HEK293 (cell line): ENCODE results near the gene ABCG8.

Experiments used
- CTCF ChIA-PET: fragments of 350-600 bp; formaldehyde crosslinking; extraction: SDS; loops from one replicate; lab custom pipeline; 2021; ENCODE audit warnings: antibody characterized with exemption; lab: Yijun Ruan, JAX
- POLR2A ChIA-PET: fragments of 300-600 bp; formaldehyde crosslinking; extraction: SDS; loops from one replicate; lab custom pipeline; 2020; ENCODE audit warnings: antibody characterized with exemption, inconsistent platforms; lab: Yijun Ruan, JAX
- H3K27ac ChIP-seq: fragments of 200-500 bp; sonication (Bioruptor generic); 2 replicates; pipeline ENCODE4 v1.5.1; 2014; ENCODE audit warnings: low read depth, low read length, control low read depth, inconsistent platforms; ENCODE audit errors: extremely low read depth
- H3K36me3 ChIP-seq, 2 experiments: fragments of 200-500 bp in 1 of 2; sonication (Bioruptor generic) in 1 of 2; 1 replicate in 1 of 2; 2 replicates in 1 of 2; pipeline ENCODE4 v1.5.1; 2014 to 2017; ENCODE audit warnings: inconsistent platforms in 2 of 2, low read length in 2 of 2; ENCODE audit not compliant: control insufficient read depth in 2 of 2, insufficient read depth in 1 of 2
- H3K4me1 ChIP-seq: fragments of 200-500 bp; sonication (Bioruptor generic); 2 replicates; pipeline ENCODE4 v1.5.1; 2014; ENCODE audit warnings: mild to moderate bottlenecking, low read length, inconsistent platforms; ENCODE audit not compliant: control insufficient read depth, insufficient read depth
- H3K4me3 ChIP-seq: 2 replicates; pipeline ENCODE4 v1.5.1; 2011; ENCODE audit warnings: low read depth, mild to moderate bottlenecking, control low read depth, low read length, moderate library complexity
- H3K9me3 ChIP-seq: fragments of 200-500 bp; sonication (Bioruptor generic); 2 replicates; pipeline ENCODE4 v1.5.1; 2014; ENCODE audit warnings: low read depth, low read length, inconsistent platforms; ENCODE audit not compliant: control insufficient read depth, insufficient read depth
- EGR2 ChIP-seq: fragments of 450-650 bp; formaldehyde crosslinking; IDR thresholded peaks from 2 replicates; pipeline ENCODE4 v1.5.1; 2016; ENCODE audit warnings: low read depth, missing biosample characterization, missing genetic modification characterization
- IKZF3 ChIP-seq: fragments of 450-650 bp; IDR thresholded peaks from 2 replicates; pipeline ENCODE4 v1.5.0; 2018; ENCODE audit warnings: missing biosample characterization, mild to moderate bottlenecking, missing genetic modification characterization, moderate library complexity
- SP7 ChIP-seq: fragments of 450-650 bp; formaldehyde crosslinking; IDR thresholded peaks from 2 replicates; pipeline ENCODE4 v1.5.1; 2016; ENCODE audit warnings: missing biosample characterization, missing genetic modification characterization
- WT1 ChIP-seq: fragments of 450-650 bp; formaldehyde crosslinking; IDR thresholded peaks from 2 replicates; pipeline ENCODE4 v1.5.1; 2016; ENCODE audit warnings: missing biosample characterization, missing genetic modification characterization
- ZNF146 ChIP-seq: fragments of 450-650 bp; formaldehyde crosslinking; IDR thresholded peaks from 2 replicates; pipeline ENCODE4 v1.5.1; 2016; ENCODE audit warnings: missing biosample characterization, missing genetic modification characterization
- ZNF311 ChIP-seq: fragments of 450-650 bp; formaldehyde crosslinking; IDR thresholded peaks from 2 replicates; pipeline ENCODE4 v1.5.1; 2017; ENCODE audit warnings: missing biosample characterization, missing genetic modification characterization, borderline replicate concordance
- ZNF394 ChIP-seq: fragments of 450-650 bp; formaldehyde crosslinking; IDR thresholded peaks from 2 replicates; pipeline ENCODE4 v1.5.1; 2016; ENCODE audit warnings: missing biosample characterization, missing genetic modification characterization, mild to moderate bottlenecking, moderate library complexity, borderline replicate concordance
- ZNF426 ChIP-seq: fragments of 450-650 bp; formaldehyde crosslinking; IDR thresholded peaks from 2 replicates; pipeline ENCODE4 v1.5.1; 2017; ENCODE audit warnings: missing biosample characterization, missing genetic modification characterization, mild to moderate bottlenecking, inconsistent platforms, moderate library complexity
- ZNF555 ChIP-seq: fragments of 450-650 bp; formaldehyde crosslinking; conservative IDR thresholded peaks from 2 replicates; pipeline ENCODE4 v1.5.1; 2017; ENCODE audit warnings: missing biosample characterization, mild to moderate bottlenecking, missing genetic modification characterization, inconsistent platforms
- ZNF626 ChIP-seq: fragments of 450-650 bp; sonication (Bioruptor Pico); formaldehyde crosslinking; IDR thresholded peaks from 2 replicates; pipeline ENCODE4 v1.5.1; 2018; ENCODE audit warnings: missing biosample characterization, missing genetic modification characterization, inconsistent platforms
- ZNF660 ChIP-seq: fragments of 450-650 bp; IDR thresholded peaks from 2 replicates; pipeline ENCODE4 v1.5.1; 2018; ENCODE audit warnings: missing biosample characterization, mild to moderate bottlenecking, missing genetic modification characterization
- ZNF701 ChIP-seq: fragments of 450-650 bp; formaldehyde crosslinking; IDR thresholded peaks from 2 replicates; pipeline ENCODE4 v1.5.1; 2016; ENCODE audit warnings: missing biosample characterization, missing genetic modification characterization
- ZNF837 ChIP-seq: fragments of 450-650 bp; formaldehyde crosslinking; IDR thresholded peaks from 2 replicates; pipeline ENCODE4 v1.5.1; 2016; ENCODE audit warnings: missing biosample characterization, missing genetic modification characterization
- TF ChIP-seq, protein P1 (sequence below): fragments of 450-650 bp; IDR thresholded peaks from 2 replicates; pipeline ENCODE4 v1.5.1; 2018; ENCODE audit warnings: missing biosample characterization, missing genetic modification characterization
- TF ChIP-seq, protein P2 (sequence below): fragments of 450-650 bp; formaldehyde crosslinking; IDR thresholded peaks from 2 replicates; pipeline ENCODE4 v1.5.1; 2016; ENCODE audit warnings: missing biosample characterization, missing genetic modification characterization
- TF ChIP-seq, protein P3 (sequence below): fragments of 450-650 bp; formaldehyde crosslinking; IDR thresholded peaks from 2 replicates; pipeline ENCODE4 v1.5.1; 2016; ENCODE audit warnings: missing biosample characterization, missing genetic modification characterization
- TF ChIP-seq, protein P4 (sequence below): fragments of 450-650 bp; formaldehyde crosslinking; IDR thresholded peaks from 2 replicates; pipeline ENCODE4 v1.5.1; 2017; ENCODE audit warnings: missing biosample characterization, mild to moderate bottlenecking, missing genetic modification characterization, moderate library complexity
- TF ChIP-seq, protein P5 (sequence below): fragments of 450-650 bp; formaldehyde crosslinking; IDR thresholded peaks from 2 replicates; pipeline ENCODE4 v1.5.1; 2016; ENCODE audit warnings: missing biosample characterization, missing genetic modification characterization
- TF ChIP-seq, protein P6 (sequence below): fragments of 450-650 bp; formaldehyde crosslinking; IDR thresholded peaks from 2 replicates; pipeline ENCODE4 v1.5.1; 2016; ENCODE audit warnings: missing biosample characterization, missing genetic modification characterization
- TF ChIP-seq, protein P7 (sequence below): fragments of 450-650 bp; IDR thresholded peaks from 2 replicates; pipeline ENCODE4 v1.5.1; 2018; ENCODE audit warnings: missing biosample characterization, mild to moderate bottlenecking, missing genetic modification characterization
- TF ChIP-seq, protein P8 (sequence below): fragments of 450-650 bp; formaldehyde crosslinking; optimal IDR thresholded peaks from 2 replicates; pipeline ENCODE3; 2016; ENCODE audit warnings: missing biosample characterization, mild to moderate bottlenecking, missing genetic modification characterization

The ABCG8 gene

DNA sequence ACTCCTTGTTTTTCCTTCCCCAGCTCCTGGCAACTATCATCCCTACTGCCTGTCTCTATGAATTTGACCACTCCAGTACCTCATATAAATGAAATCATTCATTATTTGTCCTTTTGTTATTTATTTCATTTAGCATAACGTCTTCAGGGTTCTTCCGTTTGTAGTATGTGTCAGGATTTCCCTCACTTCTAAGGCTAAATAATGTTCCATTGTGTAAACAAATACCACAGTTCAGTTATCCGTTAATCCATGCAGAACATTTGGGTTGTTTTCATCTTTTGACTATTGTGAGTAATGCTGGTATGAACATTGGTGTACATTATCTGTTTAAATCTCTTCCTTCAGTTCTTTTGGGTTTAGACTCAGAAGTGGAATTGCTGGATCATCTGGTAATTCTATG, 46.1 kb upstream of the ABCG8 start (continued):
- TF ChIP-seq, protein P1, sequence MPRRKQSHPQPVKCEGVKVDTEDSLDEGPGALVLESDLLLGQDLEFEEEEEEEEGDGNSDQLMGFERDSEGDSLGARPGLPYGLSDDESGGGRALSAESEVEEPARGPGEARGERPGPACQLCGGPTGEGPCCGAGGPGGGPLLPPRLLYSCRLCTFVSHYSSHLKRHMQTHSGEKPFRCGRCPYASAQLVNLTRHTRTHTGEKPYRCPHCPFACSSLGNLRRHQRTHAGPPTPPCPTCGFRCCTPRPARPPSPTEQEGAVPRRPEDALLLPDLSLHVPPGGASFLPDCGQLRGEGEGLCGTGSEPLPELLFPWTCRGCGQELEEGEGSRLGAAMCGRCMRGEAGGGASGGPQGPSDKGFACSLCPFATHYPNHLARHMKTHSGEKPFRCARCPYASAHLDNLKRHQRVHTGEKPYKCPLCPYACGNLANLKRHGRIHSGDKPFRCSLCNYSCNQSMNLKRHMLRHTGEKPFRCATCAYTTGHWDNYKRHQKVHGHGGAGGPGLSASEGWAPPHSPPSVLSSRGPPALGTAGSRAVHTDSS (tag by site-specific recombination): no peak
- no peak for TF ChIP-seq ZNF660 (tag by site-specific recombination)
- TF ChIP-seq ZNF555 (tag by site-specific recombination): no peak
- no peak for TF ChIP-seq ZNF701
- no peak for TF ChIP-seq ZNF311 (tag by site-specific recombination)
- TF ChIP-seq ZNF837 (tag by site-specific recombination): no peak

DNA sequence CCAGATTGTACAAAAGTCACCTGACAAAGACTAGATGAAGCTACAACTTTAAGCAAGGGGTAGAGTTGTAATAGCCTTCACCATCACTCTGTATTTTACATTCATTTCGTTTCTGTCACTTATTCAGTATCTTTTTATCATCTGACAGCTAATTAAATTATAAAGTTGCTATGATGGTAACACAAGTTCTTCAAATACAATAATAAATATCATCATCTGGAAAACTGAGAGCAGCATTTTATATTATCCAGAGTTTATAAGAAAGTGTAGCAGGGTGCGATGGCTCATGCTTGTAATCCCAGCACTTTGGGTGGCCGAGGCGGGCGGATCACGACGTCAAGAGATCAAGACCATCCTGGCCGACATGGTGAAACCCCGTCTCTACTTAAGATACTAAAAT, 43.8 kb upstream of the ABCG8 start:
- Histone ChIP-seq H3K4me1 (no peaks in the 10 kb centered on the region), H3K4me3 (no peak overlapping the region), H3K36me3 (peaks cover 14 to 26% of the 10 kb centered on the region in 2 experiments; a peak in 2 of 3 replicates), H3K9me3 (no peaks in the 10 kb centered on the region), H3K27ac (no peak overlapping the region)
- ChIA-PET POLR2A (no interaction called here), CTCF (no interaction called here)
- TF ChIP-seq, protein P2, sequence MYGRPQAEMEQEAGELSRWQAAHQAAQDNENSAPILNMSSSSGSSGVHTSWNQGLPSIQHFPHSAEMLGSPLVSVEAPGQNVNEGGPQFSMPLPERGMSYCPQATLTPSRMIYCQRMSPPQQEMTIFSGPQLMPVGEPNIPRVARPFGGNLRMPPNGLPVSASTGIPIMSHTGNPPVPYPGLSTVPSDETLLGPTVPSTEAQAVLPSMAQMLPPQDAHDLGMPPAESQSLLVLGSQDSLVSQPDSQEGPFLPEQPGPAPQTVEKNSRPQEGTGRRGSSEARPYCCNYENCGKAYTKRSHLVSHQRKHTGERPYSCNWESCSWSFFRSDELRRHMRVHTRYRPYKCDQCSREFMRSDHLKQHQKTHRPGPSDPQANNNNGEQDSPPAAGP (tag by site-specific recombination): no peak
- TF ChIP-seq EGR2 (no peak), SP7 (tag by site-specific recombination) (no peak)
- TF ChIP-seq, protein P3, sequence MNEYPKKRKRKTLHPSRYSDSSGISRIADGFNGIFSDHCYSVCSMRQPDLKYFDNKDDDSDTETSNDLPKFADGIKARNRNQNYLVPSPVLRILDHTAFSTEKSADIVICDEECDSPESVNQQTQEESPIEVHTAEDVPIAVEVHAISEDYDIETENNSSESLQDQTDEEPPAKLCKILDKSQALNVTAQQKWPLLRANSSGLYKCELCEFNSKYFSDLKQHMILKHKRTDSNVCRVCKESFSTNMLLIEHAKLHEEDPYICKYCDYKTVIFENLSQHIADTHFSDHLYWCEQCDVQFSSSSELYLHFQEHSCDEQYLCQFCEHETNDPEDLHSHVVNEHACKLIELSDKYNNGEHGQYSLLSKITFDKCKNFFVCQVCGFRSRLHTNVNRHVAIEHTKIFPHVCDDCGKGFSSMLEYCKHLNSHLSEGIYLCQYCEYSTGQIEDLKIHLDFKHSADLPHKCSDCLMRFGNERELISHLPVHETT (tag by site-specific recombination): no peak
- TF ChIP-seq, protein P4, sequence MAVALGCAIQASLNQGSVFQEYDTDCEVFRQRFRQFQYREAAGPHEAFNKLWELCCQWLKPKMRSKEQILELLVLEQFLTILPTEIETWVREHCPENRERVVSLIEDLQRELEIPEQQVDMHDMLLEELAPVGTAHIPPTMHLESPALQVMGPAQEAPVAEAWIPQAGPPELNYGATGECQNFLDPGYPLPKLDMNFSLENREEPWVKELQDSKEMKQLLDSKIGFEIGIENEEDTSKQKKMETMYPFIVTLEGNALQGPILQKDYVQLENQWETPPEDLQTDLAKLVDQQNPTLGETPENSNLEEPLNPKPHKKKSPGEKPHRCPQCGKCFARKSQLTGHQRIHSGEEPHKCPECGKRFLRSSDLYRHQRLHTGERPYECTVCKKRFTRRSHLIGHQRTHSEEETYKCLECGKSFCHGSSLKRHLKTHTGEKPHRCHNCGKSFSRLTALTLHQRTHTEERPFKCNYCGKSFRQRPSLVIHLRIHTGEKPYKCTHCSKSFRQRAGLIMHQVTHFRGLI (tag by site-specific recombination): no peak
- TF ChIP-seq, protein P5, sequence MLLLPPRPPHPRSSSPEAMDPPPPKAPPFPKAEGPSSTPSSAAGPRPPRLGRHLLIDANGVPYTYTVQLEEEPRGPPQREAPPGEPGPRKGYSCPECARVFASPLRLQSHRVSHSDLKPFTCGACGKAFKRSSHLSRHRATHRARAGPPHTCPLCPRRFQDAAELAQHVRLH (tag by site-specific recombination): no peak

DNA sequence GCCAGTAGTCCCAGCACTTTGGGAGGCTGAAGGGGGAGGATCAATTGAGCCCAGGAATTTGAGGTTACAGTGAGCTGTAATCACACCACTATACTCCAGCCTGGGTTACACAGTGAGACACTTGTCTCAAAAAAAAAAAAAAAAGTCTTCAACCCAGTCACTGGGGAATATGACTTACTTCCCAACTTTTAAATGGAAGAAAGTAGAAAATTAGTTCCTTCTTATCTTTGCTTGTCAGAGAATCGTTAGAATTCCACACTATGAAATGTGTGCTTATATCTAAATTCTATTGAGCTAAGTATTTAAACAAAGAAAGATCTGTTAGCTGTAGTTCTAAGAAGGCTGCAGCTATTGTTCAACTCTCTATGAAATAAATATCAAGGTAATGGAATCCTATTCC, 42.6 kb upstream of the ABCG8 start:
- Histone ChIP-seq H3K4me3 (no peak overlapping the region), H3K36me3 (peaks cover 5 to 19% of the 10 kb centered on the region in 2 experiments; a peak in 2 of 3 replicates), H3K27ac (no peak overlapping the region), H3K4me1 (no peaks in the 10 kb centered on the region), H3K9me3 (no peaks in the 10 kb centered on the region)
- ChIA-PET CTCF (interaction anchor here (0.5 to 0.7 kb wide), 5 partner anchors 138 to 1851 kb away, joined by 3 to 5 read pairs (median 3); no protein-coding TSS in a partner anchor), POLR2A (no interaction called here)
- TF ChIP-seq, protein P6, sequence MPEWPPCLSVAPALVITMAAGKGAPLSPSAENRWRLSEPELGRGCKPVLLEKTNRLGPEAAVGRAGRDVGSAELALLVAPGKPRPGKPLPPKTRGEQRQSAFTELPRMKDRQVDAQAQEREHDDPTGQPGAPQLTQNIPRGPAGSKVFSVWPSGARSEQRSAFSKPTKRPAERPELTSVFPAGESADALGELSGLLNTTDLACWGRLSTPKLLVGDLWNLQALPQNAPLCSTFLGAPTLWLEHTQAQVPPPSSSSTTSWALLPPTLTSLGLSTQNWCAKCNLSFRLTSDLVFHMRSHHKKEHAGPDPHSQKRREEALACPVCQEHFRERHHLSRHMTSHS (tag by site-specific recombination): no peak
- TF ChIP-seq, protein P7, sequence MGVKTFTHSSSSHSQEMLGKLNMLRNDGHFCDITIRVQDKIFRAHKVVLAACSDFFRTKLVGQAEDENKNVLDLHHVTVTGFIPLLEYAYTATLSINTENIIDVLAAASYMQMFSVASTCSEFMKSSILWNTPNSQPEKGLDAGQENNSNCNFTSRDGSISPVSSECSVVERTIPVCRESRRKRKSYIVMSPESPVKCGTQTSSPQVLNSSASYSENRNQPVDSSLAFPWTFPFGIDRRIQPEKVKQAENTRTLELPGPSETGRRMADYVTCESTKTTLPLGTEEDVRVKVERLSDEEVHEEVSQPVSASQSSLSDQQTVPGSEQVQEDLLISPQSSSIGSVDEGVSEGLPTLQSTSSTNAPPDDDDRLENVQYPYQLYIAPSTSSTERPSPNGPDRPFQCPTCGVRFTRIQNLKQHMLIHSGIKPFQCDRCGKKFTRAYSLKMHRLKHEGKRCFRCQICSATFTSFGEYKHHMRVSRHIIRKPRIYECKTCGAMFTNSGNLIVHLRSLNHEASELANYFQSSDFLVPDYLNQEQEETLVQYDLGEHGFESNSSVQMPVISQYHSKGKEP (tag by site-specific recombination): no peak
- TF ChIP-seq ZNF426: no peak
- no peak for TF ChIP-seq ZNF394 (tag by site-specific recombination)
- TF ChIP-seq ZNF626: no peak
- TF ChIP-seq ZNF311 (tag by site-specific recombination): no peak
- no peak for TF ChIP-seq WT1
- TF ChIP-seq, protein P8, sequence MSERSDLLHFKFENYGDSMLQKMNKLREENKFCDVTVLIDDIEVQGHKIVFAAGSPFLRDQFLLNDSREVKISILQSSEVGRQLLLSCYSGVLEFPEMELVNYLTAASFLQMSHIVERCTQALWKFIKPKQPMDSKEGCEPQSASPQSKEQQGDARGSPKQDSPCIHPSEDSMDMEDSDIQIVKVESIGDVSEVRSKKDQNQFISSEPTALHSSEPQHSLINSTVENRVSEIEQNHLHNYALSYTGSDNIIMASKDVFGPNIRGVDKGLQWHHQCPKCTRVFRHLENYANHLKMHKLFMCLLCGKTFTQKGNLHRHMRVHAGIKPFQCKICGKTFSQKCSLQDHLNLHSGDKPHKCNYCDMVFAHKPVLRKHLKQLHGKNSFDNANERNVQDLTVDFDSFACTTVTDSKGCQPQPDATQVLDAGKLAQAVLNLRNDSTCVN (tag by site-specific recombination): no peak
- TF ChIP-seq IKZF3 (tag by site-specific recombination): no peak
- TF ChIP-seq, protein P3 (tag by site-specific recombination): no peak
- no peak for TF ChIP-seq ZNF146
